IMR-90 (cell line): Measurements from ENCODE around the gene OR9G1. TPM values are rescaled to one million over a fixed set of nuclear protein-coding genes. Genes with fewer than 3 reads are reported as not detected.

Experiments used
- ATAC-seq: fragments of 200-7000 bp; cut with Tn5 transposase; 2 replicates; pipeline ENCODE4 v1.9.1; 2020; ENCODE audit warnings: low read depth, mild to moderate bottlenecking, moderate library complexity
- BruUV-seq: library from RNA; stranded (reverse); fragments of 400-500 nt; replicated peaks from 2 replicates; lab custom pipeline; 2021; lab: Mats Ljungman, UMichigan
- CTCF ChIA-PET: fragments of 300-600 bp; formaldehyde crosslinking; extraction: SDS; loops from one replicate; lab custom pipeline; 2021; ENCODE audit warnings: antibody characterized with exemption; lab: Yijun Ruan, JAX
- POLR2A ChIA-PET: fragments of 300-600 bp; sonication (Branson Sonifier 250); formaldehyde crosslinking; loops from one replicate; lab custom pipeline; 2022; ENCODE audit warnings: antibody characterized with exemption; ENCODE audit not compliant: unreplicated experiment; lab: Charles Lee
- DNase-seq: peaks from one replicate; pipeline ENCODE4 v3.0.0; 2013
- H2AFZ ChIP-seq: replicated peaks from 2 replicates; pipeline ENCODE3; 2013; ENCODE audit warnings: low read length, mild to moderate bottlenecking; ENCODE audit not compliant: poor library complexity
- H2AK5ac ChIP-seq: 2 replicates; pipeline ENCODE4 v1.6.1; 2013; ENCODE audit warnings: low read depth, low read length, inconsistent platforms
- H2AK9ac ChIP-seq: replicated peaks from 2 replicates; pipeline ENCODE3; 2013; ENCODE audit warnings: mild to moderate bottlenecking, low read depth, low read length, moderate library complexity; ENCODE audit not compliant: poor library complexity
- H2BK120ac ChIP-seq: 2 replicates; pipeline ENCODE4 v1.6.1; 2013; ENCODE audit warnings: low read depth, low read length, inconsistent platforms
- H2BK15ac ChIP-seq: 3 replicates; pipeline ENCODE4 v1.6.1; 2013; ENCODE audit warnings: low read depth, low read length, inconsistent platforms
- H2BK20ac ChIP-seq: 2 replicates; pipeline ENCODE4 v1.6.1; 2013; ENCODE audit warnings: low read depth, mild to moderate bottlenecking, inconsistent platforms, low read length, moderate library complexity
- H2BK5ac ChIP-seq: 2 replicates; pipeline ENCODE4 v1.6.1; 2013; ENCODE audit warnings: mild to moderate bottlenecking, low read depth, low read length, inconsistent platforms; ENCODE audit not compliant: poor library complexity, severe bottlenecking
- H3K14ac ChIP-seq: replicated peaks from 2 replicates; pipeline ENCODE4 v1.6.1; 2013; ENCODE audit warnings: low read depth, low read length, inconsistent platforms
- H3K18ac ChIP-seq: 2 replicates; pipeline ENCODE4 v1.6.1; 2013; ENCODE audit warnings: low read depth, low read length, control low read depth
- H3K23ac ChIP-seq: 2 replicates; pipeline ENCODE4 v1.6.1; 2013; ENCODE audit warnings: low read depth, low read length, inconsistent platforms
- H3K27ac ChIP-seq: 2 replicates; pipeline ENCODE4 v1.5.1; 2013; ENCODE audit warnings: mild to moderate bottlenecking, control low read depth, low read length; ENCODE audit not compliant: insufficient read depth
- H3K27me3 ChIP-seq: 2 replicates; pipeline ENCODE4 v1.6.1; 2013; ENCODE audit warnings: low read length; ENCODE audit not compliant: control insufficient read depth, insufficient read depth
- H3K36me3 ChIP-seq: 2 replicates; pipeline ENCODE4 v1.6.1; 2013; ENCODE audit warnings: low read length, mixed read lengths; ENCODE audit not compliant: control insufficient read depth, insufficient read depth
- H3K4ac ChIP-seq: 2 replicates; pipeline ENCODE4 v1.6.1; 2013; ENCODE audit warnings: low read depth, low read length, inconsistent platforms
- H3K4me1 ChIP-seq: 2 replicates; pipeline ENCODE4 v1.6.1; 2013; ENCODE audit warnings: low read length, mixed read lengths; ENCODE audit not compliant: control insufficient read depth, insufficient read depth
- H3K4me2 ChIP-seq: 2 replicates; pipeline ENCODE4 v1.6.1; 2013; ENCODE audit warnings: low read depth, mild to moderate bottlenecking, control low read depth, low read length, moderate library complexity
- H3K4me3 ChIP-seq: 2 replicates; pipeline ENCODE4 v1.5.1; 2013; ENCODE audit warnings: low read depth, mild to moderate bottlenecking, control low read depth, low read length, moderate library complexity; ENCODE audit not compliant: insufficient read depth
- H3K56ac ChIP-seq: 2 replicates; pipeline ENCODE4 v1.6.1; 2013; ENCODE audit warnings: low read length, inconsistent platforms; ENCODE audit not compliant: insufficient read depth; ENCODE audit errors: extremely low read depth
- H3K79me1 ChIP-seq, 2 experiments: 2 replicates each; pipeline ENCODE4 v1.6.1; 2013; ENCODE audit warnings: low read length in 2 of 2, inconsistent platforms in 1 of 2, low read depth in 1 of 2
- H3K9ac ChIP-seq: 2 replicates; pipeline ENCODE4 v1.6.1; 2013; ENCODE audit warnings: low read depth, low read length, control low read depth
- H3K9me1 ChIP-seq: 2 replicates; pipeline ENCODE4 v1.6.1; 2013; ENCODE audit warnings: low read length, inconsistent platforms; ENCODE audit not compliant: insufficient read depth
- H3K9me3 ChIP-seq: 2 replicates; pipeline ENCODE4 v1.6.1; 2013; ENCODE audit warnings: low read length; ENCODE audit not compliant: control insufficient read depth, insufficient read depth
- H4K20me1 ChIP-seq: 2 replicates; pipeline ENCODE4 v1.6.1; 2013; ENCODE audit warnings: low read length, inconsistent platforms; ENCODE audit not compliant: insufficient read depth
- H4K5ac ChIP-seq: 2 replicates; pipeline ENCODE4 v1.6.1; 2013; ENCODE audit warnings: mild to moderate bottlenecking, low read depth, low read length, control low read depth
- H4K8ac ChIP-seq, 2 experiments: 2 replicates each; pipeline ENCODE4 v1.6.1; 2013; ENCODE audit warnings: low read depth in 2 of 2, low read length in 2 of 2, control low read depth in 1 of 2, inconsistent platforms in 1 of 2
- H4K91ac ChIP-seq: 2 replicates; pipeline ENCODE4 v1.6.1; 2013; ENCODE audit warnings: low read depth, low read length, inconsistent platforms; ENCODE audit not compliant: insufficient read depth
- CEBPB ChIP-seq: IDR thresholded peaks from 2 replicates; pipeline ENCODE4 v1.6.1; 2012; ENCODE audit warnings: low read depth, low read length, improper control_type of control experiment
- CHD1 ChIP-seq: IDR thresholded peaks from 2 replicates; pipeline ENCODE4 v1.6.1; 2012; ENCODE audit warnings: low read depth, low read length, improper control_type of control experiment
- FOS ChIP-seq: fragments of 150-350 bp; IDR thresholded peaks from 2 replicates; pipeline ENCODE4 v1.6.1; 2016; ENCODE audit warnings: low read depth, low read length
- MAFK ChIP-seq: IDR thresholded peaks from 2 replicates; pipeline ENCODE4 v1.6.1; 2012; ENCODE audit warnings: low read depth, low read length, improper control_type of control experiment
- MAZ ChIP-seq: IDR thresholded peaks from 2 replicates; pipeline ENCODE4 v1.6.1; 2012; ENCODE audit warnings: low read depth, mild to moderate bottlenecking, low read length, improper control_type of control experiment, moderate library complexity, borderline replicate concordance
- MXI1 ChIP-seq: IDR thresholded peaks from 2 replicates; pipeline ENCODE4 v1.6.1; 2012; ENCODE audit warnings: low read depth, mild to moderate bottlenecking, low read length, moderate library complexity, borderline replicate concordance
- RAD21 ChIP-seq: IDR thresholded peaks from 2 replicates; pipeline ENCODE4 v1.6.1; 2012; ENCODE audit warnings: low read length, improper control_type of control experiment
- RCOR1 ChIP-seq: IDR thresholded peaks from 2 replicates; pipeline ENCODE4 v1.6.1; 2012; ENCODE audit warnings: mild to moderate bottlenecking, low read length, improper control_type of control experiment; ENCODE audit not compliant: insufficient replicate concordance
- RFX5 ChIP-seq: IDR thresholded peaks from 2 replicates; pipeline ENCODE4 v1.8.0; 2012; ENCODE audit warnings: low read depth, mild to moderate bottlenecking, low read length, moderate library complexity
- SMC3 ChIP-seq: fragments of 150-350 bp; IDR thresholded peaks from 2 replicates; pipeline ENCODE4 v1.6.1; 2016; ENCODE audit warnings: low read depth, mild to moderate bottlenecking, antibody characterized with exemption, low read length, moderate library complexity
- USF2 ChIP-seq: fragments of 150-350 bp; IDR thresholded peaks from 2 replicates; pipeline ENCODE4 v1.6.1; 2017; ENCODE audit warnings: mild to moderate bottlenecking, antibody characterized with exemption, low read length, low read depth
- WGBS, 2 experiments: methylation state at CpG; one replicate each; pipeline versions ENCODE4 v1.1.5 to v1.1.7; 2013; ENCODE audit warnings: missing lambda C conversion rate in 2 of 2; ENCODE audit not compliant: insufficient read length in 1 of 2; ENCODE audit errors: extremely low coverage in 2 of 2; 5-methylcytosine and 5-hydroxymethylcytosine counted together
- dilution Hi-C: fragments of 300-500 bp; cut with HindIII; formaldehyde crosslinking; loops from one replicate; pipeline ENCODE4 v1.14.3; 2018; ENCODE audit warnings: low sequenced_read_pairs; ENCODE audit not compliant: unreplicated experiment
- in situ Hi-C: fragments of 300-500 bp; cut with MboI; formaldehyde crosslinking; loops from 3 replicates; pipeline ENCODE4 v1.14.3; 2019; ENCODE audit warnings: low sequenced_read_pairs, inconsistent platforms, mixed read lengths
- intact Hi-C: fragments of 100-400 bp; cut with micrococcal nuclease; formaldehyde crosslinking; loops from 2 replicates; pipeline ENCODE4 v1.10.0; 2022
- polyA plus RNA-seq, 3 experiments: library from polyadenylated mRNA; depleted of rRNA; stranded (reverse); fragments of >200 nt; gene quantifications; 2 replicates each; pipeline ENCODE4 v1.2.3, GENCODE V29; 2012; ENCODE audit warnings: low replicate concordance in 1 of 3
- total RNA-seq: library from RNA; depleted of rRNA; stranded (reverse); fragments of >200 nt; gene quantifications from 2 replicates; pipeline ENCODE4 v1.2.3, GENCODE V29; 2012
- TF ChIP-seq, protein P1 (sequence below): fragments of 150-350 bp; IDR thresholded peaks from 2 replicates; pipeline ENCODE4 v1.6.1; 2016; ENCODE audit warnings: low read depth, mild to moderate bottlenecking, low read length, moderate library complexity, borderline replicate concordance
- TF ChIP-seq, protein P2 (sequence below): conservative IDR thresholded peaks from 2 replicates; pipeline ENCODE4 v1.5.1; 2012; ENCODE audit warnings: mild to moderate bottlenecking, low read depth, low read length, improper control_type of control experiment

OR9G1 gene
- total and polyA plus RNA-seq, 2 of the 4 experiments (the other 2 are of a cell fraction), result not detected

- POLR2A ChIA-PET, result no interaction called here
- no TSS peak for BruUV-seq
- no peak for DNase-seq
- no peak overlapping the region for H2AFZ ChIP-seq
- H2BK15ac ChIP-seq, result no peak overlapping the region
- no peak overlapping the region for H3K18ac ChIP-seq
- dilution Hi-C loops, result no loop called here
- 47% methylated on average over 3 of the region's 8 CpGs; no CpG with 5 or more reads in 1 of the 2 experiments for WGBS, 2 experiments
- H3K4me2 ChIP-seq, result no peak overlapping the region
- ATAC-seq, result no peak
- H3K9me3 ChIP-seq, result peaks cover 14% of the 10 kb centered on the region
- H3K9ac ChIP-seq, result no peak overlapping the region
- H4K5ac ChIP-seq, result no peak overlapping the region
- no peak overlapping the region for H3K56ac ChIP-seq
- H3K36me3 ChIP-seq, result no peaks in the 10 kb centered on the region
- no peak overlapping the region for H3K23ac ChIP-seq
- no peak overlapping the region for H2AK5ac ChIP-seq
- no peaks in the 10 kb centered on the region for H3K27me3 ChIP-seq
- H3K4ac ChIP-seq, result no peak overlapping the region
- H3K4me1 ChIP-seq, result no peaks in the 10 kb centered on the region
- H2BK120ac ChIP-seq, result no peak overlapping the region
- no peak overlapping the region for H3K27ac ChIP-seq
- no peak overlapping the region for H4K91ac ChIP-seq
- CTCF ChIA-PET, result no interaction called here
- in situ Hi-C loops, result no loop called here
- H4K20me1 ChIP-seq, result no peaks in the 10 kb centered on the region
- TF ChIP-seq RAD21 (no peak), SMC3 (no peak), MAZ (no peak), RCOR1 (no peak), RFX5 (no peak), CEBPB (no peak), USF2 (no peak), CHD1 (no peak), FOS (no peak), MXI1 (no peak), MAFK (no peak)
- TF ChIP-seq, protein P1, sequence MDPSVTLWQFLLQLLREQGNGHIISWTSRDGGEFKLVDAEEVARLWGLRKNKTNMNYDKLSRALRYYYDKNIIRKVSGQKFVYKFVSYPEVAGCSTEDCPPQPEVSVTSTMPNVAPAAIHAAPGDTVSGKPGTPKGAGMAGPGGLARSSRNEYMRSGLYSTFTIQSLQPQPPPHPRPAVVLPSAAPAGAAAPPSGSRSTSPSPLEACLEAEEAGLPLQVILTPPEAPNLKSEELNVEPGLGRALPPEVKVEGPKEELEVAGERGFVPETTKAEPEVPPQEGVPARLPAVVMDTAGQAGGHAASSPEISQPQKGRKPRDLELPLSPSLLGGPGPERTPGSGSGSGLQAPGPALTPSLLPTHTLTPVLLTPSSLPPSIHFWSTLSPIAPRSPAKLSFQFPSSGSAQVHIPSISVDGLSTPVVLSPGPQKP, result no peak
- TF ChIP-seq, protein P2, sequence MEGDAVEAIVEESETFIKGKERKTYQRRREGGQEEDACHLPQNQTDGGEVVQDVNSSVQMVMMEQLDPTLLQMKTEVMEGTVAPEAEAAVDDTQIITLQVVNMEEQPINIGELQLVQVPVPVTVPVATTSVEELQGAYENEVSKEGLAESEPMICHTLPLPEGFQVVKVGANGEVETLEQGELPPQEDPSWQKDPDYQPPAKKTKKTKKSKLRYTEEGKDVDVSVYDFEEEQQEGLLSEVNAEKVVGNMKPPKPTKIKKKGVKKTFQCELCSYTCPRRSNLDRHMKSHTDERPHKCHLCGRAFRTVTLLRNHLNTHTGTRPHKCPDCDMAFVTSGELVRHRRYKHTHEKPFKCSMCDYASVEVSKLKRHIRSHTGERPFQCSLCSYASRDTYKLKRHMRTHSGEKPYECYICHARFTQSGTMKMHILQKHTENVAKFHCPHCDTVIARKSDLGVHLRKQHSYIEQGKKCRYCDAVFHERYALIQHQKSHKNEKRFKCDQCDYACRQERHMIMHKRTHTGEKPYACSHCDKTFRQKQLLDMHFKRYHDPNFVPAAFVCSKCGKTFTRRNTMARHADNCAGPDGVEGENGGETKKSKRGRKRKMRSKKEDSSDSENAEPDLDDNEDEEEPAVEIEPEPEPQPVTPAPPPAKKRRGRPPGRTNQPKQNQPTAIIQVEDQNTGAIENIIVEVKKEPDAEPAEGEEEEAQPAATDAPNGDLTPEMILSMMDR, result no peak
- H2BK20ac ChIP-seq, result no peak overlapping the region
- no peaks in the 10 kb centered on the region for H3K79me1 ChIP-seq
- H3K9me1 ChIP-seq, result no peaks in the 10 kb centered on the region
- H3K4me3 ChIP-seq, result no peak overlapping the region
- H3K14ac ChIP-seq, result no peak overlapping the region
- H4K8ac ChIP-seq, result no peak overlapping the region
- no peak overlapping the region for H2BK5ac ChIP-seq
- intact Hi-C loops, result loop anchor here (2.0 kb wide), 1 partner anchor 24 kb away; no protein-coding TSS in a partner anchor
- no peak overlapping the region for H2AK9ac ChIP-seq
These were observed 2.1 kb downstream of the OR9G1 start for GRCh38 chr11:56700914-56701485.
